ENCODE measurements around the gene NOX4.
"Not testable (repeated sequence)": the region's sequence is repeated elsewhere in the genome, so short reads cannot be mapped to it uniquely, and the experiment has no call there.

Gene NOX4

GRCh38 chr11:89458716-89459115 is 32.5 kb downstream of the NOX4 start:
- no peak for DNase-seq (ENCODE audit: low spot score)

- no peak for DNase-seq (ENCODE audit: low spot score)
Observed at GRCh38 chr11:89457190-89457589, 34.0 kb downstream of the NOX4 start.

GRCh38 chr11:89456681-89457080 is 34.5 kb downstream of the NOX4 start:
- DNase-seq (ENCODE audit: low spot score), result no peak

- no peak for DNase-seq (ENCODE audit: low spot score)
Observed at GRCh38 chr11:89452780-89453179, 38.4 kb downstream of the NOX4 start.

- DNase-seq (ENCODE audit: low spot score), result no peak
Observed at GRCh38 chr11:89447845-89448244, 43.3 kb downstream of the NOX4 start.

- no peak for DNase-seq (ENCODE audit: low spot score)
Observed at GRCh38 chr11:89443361-89444322, 47.5 kb downstream of the NOX4 start.

GRCh38 chr11:89442801-89443200 is 48.4 kb downstream of the NOX4 start:
- DNase-seq (ENCODE audit: low spot score), result no peak

- DNase-seq (ENCODE audit: low spot score), result no peak
Observed at GRCh38 chr11:89441606-89442005, 49.6 kb downstream of the NOX4 start.

- DNase-seq (ENCODE audit: low spot score), result no peak
Observed at GRCh38 chr11:89437317-89437716, 53.9 kb downstream of the NOX4 start.

GRCh38 chr11:89436071-89436470 is 55.1 kb downstream of the NOX4 start:
- DNase-seq (ENCODE audit: low spot score), result peak; percentile 12

GRCh38 chr11:89433278-89433677 is 57.9 kb downstream of the NOX4 start:
- no peak for DNase-seq (ENCODE audit: low spot score)

GRCh38 chr11:89432182-89432581 is 59.0 kb downstream of the NOX4 start:
- not testable (repeated sequence) for DNase-seq (ENCODE audit: low spot score)

GRCh38 chr11:89426501-89426900 is 64.7 kb downstream of the NOX4 start:
- not testable (repeated sequence) for DNase-seq (ENCODE audit: low spot score)

- DNase-seq (ENCODE audit: low spot score), result no peak
Observed at GRCh38 chr11:89421718-89422117, 69.5 kb downstream of the NOX4 start.

- DNase-seq (ENCODE audit: low spot score), result no peak
Observed at GRCh38 chr11:89420981-89421380, 70.2 kb downstream of the NOX4 start.

GRCh38 chr11:89416961-89417360 is 74.2 kb downstream of the NOX4 start:
- DNase-seq (ENCODE audit: low spot score), result no peak

- DNase-seq (ENCODE audit: low spot score), result not testable (repeated sequence)
Observed at GRCh38 chr11:89411112-89411511, 80.1 kb downstream of the NOX4 start.

- DNase-seq (ENCODE audit: low spot score), result not testable (repeated sequence)
Observed at GRCh38 chr11:89410666-89411065, 80.5 kb downstream of the NOX4 start.

GRCh38 chr11:89408441-89408840 is 82.7 kb downstream of the NOX4 start:
- not testable (repeated sequence) for DNase-seq (ENCODE audit: low spot score)

- DNase-seq (ENCODE audit: low spot score), result no peak
Observed at GRCh38 chr11:89405629-89406028, 85.5 kb downstream of the NOX4 start.

- not testable (repeated sequence) for DNase-seq (ENCODE audit: low spot score)
Observed at GRCh38 chr11:89391654-89392053, 99.5 kb downstream of the NOX4 start.

- DNase-seq (ENCODE audit: low spot score), result not testable (repeated sequence)
Observed at GRCh38 chr11:89387501-89387900, 103.7 kb downstream of the NOX4 start.

GRCh38 chr11:89382986-89383385 is 108.2 kb downstream of the NOX4 start:
- not testable (repeated sequence) for DNase-seq (ENCODE audit: low spot score)

- peak; percentile 63 for DNase-seq (ENCODE audit: low spot score)
Observed at GRCh38 chr11:89381094-89381493, 110.1 kb downstream of the NOX4 start.
